ENCODE measurements around the gene TMEM255B. TPM values are rescaled to one million over a fixed set of nuclear protein-coding genes. Genes with fewer than 3 reads are reported as not detected.

TMEM255B gene
- total and polyA plus RNA-seq, 9 of the 15 experiments (the other 6 are each of a cell fraction or from before 2014, with no cell fraction given), result 0.01 to 0.75 (median 0.23) TPM

DNA sequence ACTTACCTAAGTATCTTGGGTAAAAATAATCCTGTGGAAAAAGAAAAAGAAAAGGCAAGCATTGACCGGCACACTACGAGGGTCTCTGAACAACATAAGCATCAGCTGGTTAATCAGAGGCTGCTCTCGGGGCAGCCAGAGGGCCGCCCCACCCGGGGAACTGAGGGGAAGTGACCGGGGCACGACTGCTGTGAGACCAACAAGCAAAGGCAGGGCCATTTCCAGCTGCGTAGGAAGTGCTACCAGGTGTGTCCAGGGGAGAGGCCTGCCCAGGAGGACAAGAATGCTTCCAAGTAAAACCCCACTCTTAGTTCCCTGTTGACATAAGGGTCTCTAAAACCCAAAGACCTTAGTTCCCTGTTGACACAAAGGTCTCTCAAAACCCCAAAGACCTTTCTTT lies 89.0 kb downstream of the TMEM255B start:
- ATAC-seq, result no peak
- H3K79me2 ChIP-seq (ENCODE audit: control insufficient read depth, insufficient read depth, low read length), result peaks cover 6% of the 10 kb centered on the region; the same call in 2 of the 3 replicates
- peaks cover 11 to 25% of the 10 kb centered on the region in 2 experiments for H3K4me1 ChIP-seq (replicated peaks in 1 of 2; ENCODE audit: control insufficient read depth in 2 of 2, insufficient read depth in 2 of 2, low read length in 2 of 2)
- ChIA-PET POLR2A (no interaction called here), CTCF (ENCODE audit: low intra/inter-chr PET ratio) (no interaction called here)
- H3K4me3 ChIP-seq, result no peak overlapping the region
- no peaks in the 10 kb centered on the region for H3K27me3 ChIP-seq (ENCODE audit: control insufficient read depth in 2 of 2, insufficient read depth in 2 of 2, low read length in 2 of 2)
- BruUV-seq (replicated peaks), result no TSS peak
- H2AFZ ChIP-seq (ENCODE audit: low read depth, low read length), result no peak overlapping the region
- H3K36me3 ChIP-seq (ENCODE audit: control insufficient read depth, insufficient read depth, low read length), result no peaks in the 10 kb centered on the region
- H4K20me1 ChIP-seq (replicated peaks; ENCODE audit: control insufficient read depth, insufficient read depth, low read length), result no peaks in the 10 kb centered on the region
- no peak overlapping the region for H3K4me2 ChIP-seq (ENCODE audit: insufficient read depth, low read length)
- no peaks in the 10 kb centered on the region for H3K9me3 ChIP-seq (replicated peaks; ENCODE audit: control insufficient read depth, insufficient read depth, low read depth, low read length)
- TF ChIP-seq MTA1 (IDR thresholded peaks at IDR 0.05; ENCODE audit: borderline replicate concordance), result no peak
- no peak for TF ChIP-seq RAD51 (IDR thresholded peaks at IDR 0.05; ENCODE audit: borderline replicate concordance, low read depth)
- TF ChIP-seq MTF1 (CRISPR knock-in tag; IDR thresholded peaks at IDR 0.05; ENCODE audit: borderline replicate concordance), result no peak
- no peak for TF ChIP-seq NBN (IDR thresholded peaks at IDR 0.05; ENCODE audit: low read depth)
- no peak for TF ChIP-seq POLR2H (tag; IDR thresholded peaks at IDR 0.05; ENCODE audit: low read depth)
- no peak for TF ChIP-seq CREBBP (IDR thresholded peaks at IDR 0.05; ENCODE audit: low read depth, low read length)
- no peak for TF ChIP-seq EZH2 (IDR thresholded peaks at IDR 0.05; ENCODE audit: borderline replicate concordance, low read depth, low read length)
- intact Hi-C loops (cut with micrococcal nuclease) (no loop called here), in situ Hi-C loops (cut with MboI) (no loop called here)
- no peaks in the 10 kb centered on the region for H3K9me1 ChIP-seq (ENCODE audit: control insufficient read depth, insufficient read depth, low read length)
- WGBS (ENCODE audit: insufficient coverage, low coverage, missing lambda C conversion rate), result 79% methylated on average over 5 of the region's 8 CpGs
- no peak for FAIRE-seq
- H3K9ac ChIP-seq (ENCODE audit: insufficient read depth in 1 of 2, low read depth in 2 of 2, low read length in 2 of 2), result no peak overlapping the region
- H3K27ac ChIP-seq (ENCODE audit: extremely low read depth, low read depth, low read length), result no peak overlapping the region
- DNase-seq (ENCODE audit: extremely low read depth in 1 of 4, low spot score in 3 of 4), result no peak
